Colonic mucosa (tissue), 4 donors: ENCODE data around the gene SERPINE1. TPM values are rescaled to one million over a fixed set of nuclear protein-coding genes. Genes with fewer than 3 reads are reported as not detected.

Experiments
- DNase-seq: peaks from one replicate; pipeline ENCODE4 v3.0.0-alpha.2; 2020
- H3K27ac ChIP-seq: fragments of 200-600 bp; one replicate; pipeline ENCODE4 v1.8.0; 2021
- H3K27me3 ChIP-seq: fragments of 200-600 bp; one replicate; pipeline ENCODE4 v1.8.0; 2021
- H3K36me3 ChIP-seq: fragments of 200-600 bp; one replicate; pipeline ENCODE4 v1.8.0; 2021
- H3K4me1 ChIP-seq: fragments of 200-600 bp; one replicate; pipeline ENCODE4 v1.8.0; 2021; ENCODE audit warnings: mild to moderate bottlenecking
- H3K4me3 ChIP-seq: fragments of 200-600 bp; one replicate; pipeline ENCODE4 v1.8.0; 2021
- H3K9ac ChIP-seq, 2 donors: one replicate each; pipeline ENCODE4 v1.7.0; 2013; ENCODE audit warnings: control low read depth in 2 of 2, low read depth in 2 of 2, low read length in 2 of 2
- H3K9me3 ChIP-seq: fragments of 200-600 bp; one replicate; pipeline ENCODE4 v1.8.0; 2021
- CTCF ChIP-seq: fragments of 200-600 bp; IDR thresholded peaks from one replicate; pipeline ENCODE4 v1.8.0; 2022; ENCODE audit warnings: antibody characterized with exemption, mild to moderate bottlenecking
- intact Hi-C: fragments of 100-400 bp; cut with DNase I; formaldehyde crosslinking; loops from one replicate; pipeline ENCODE4 v1.14.1; 2022
- total RNA-seq, 2 donors: library from RNA; stranded (reverse); fragmentation: NEBNext Ultra II Directional in 1 of 2; extraction: Animal tissue kit (Norgen Biotek cat#: 25700) in 1 of 2; gene quantifications; one replicate each; pipeline ENCODE4 v1.2.1, GENCODE V29; 2021
- donor health status: healthy.
- donor health status: DM: no; HTN: no; CAD: no.
- donor health status: DM: no; HTN: no; CAD: no.

The SERPINE1 gene
- total RNA-seq, 2 donors from 2014 or later, result 1.4 to 6.1 TPM

GRCh38 chr7:101179117-101179516 is 52.2 kb downstream of the SERPINE1 start:
- Histone ChIP-seq H3K9me3 (no peaks in the 10 kb centered on the region), H3K9ac (no peak overlapping the region), H3K27ac (no peak overlapping the region), H3K36me3 (no peaks in the 10 kb centered on the region), H3K4me1 (no peaks in the 10 kb centered on the region), H3K27me3 (peaks cover 42% of the 10 kb centered on the region), H3K4me3 (no peak overlapping the region)
- intact Hi-C loops, result no loop called here
- TF ChIP-seq CTCF, result no peak
- DNase-seq, result no peak

GRCh38 chr7:101179713-101180112 is 52.8 kb downstream of the SERPINE1 start:
- Histone ChIP-seq H3K4me1 (no peaks in the 10 kb centered on the region), H3K4me3 (no peak overlapping the region), H3K9ac (no peak overlapping the region), H3K9me3 (no peaks in the 10 kb centered on the region), H3K27me3 (peaks cover 41% of the 10 kb centered on the region), H3K36me3 (no peaks in the 10 kb centered on the region), H3K27ac (no peak overlapping the region)
- TF ChIP-seq CTCF, result no peak
- intact Hi-C loops, result no loop called here
- DNase-seq, result no peak

GRCh38 chr7:101180130-101180755 is 53.3 kb downstream of the SERPINE1 start, which contains the start of gene NAT16:
NAT16 (minus strand) TSS chr7:101180293; CDS start chr7:101174807, 5,486 bp downstream.
- H3K9ac ChIP-seq, result no peak within 1 kb of the TSS
- H3K4me1 ChIP-seq, result peaks cover 4% of the 10 kb centered on the region
- H3K27me3 ChIP-seq, result peaks cover 41% of the 10 kb centered on the region
- no peak for TF ChIP-seq CTCF
- no peak within 1 kb of the TSS for H3K4me3 ChIP-seq
- intact Hi-C loops, result no loop called here
- DNase-seq, result no peak
- no peaks in the 10 kb centered on the region for H3K9me3 ChIP-seq
- no peaks in the 10 kb centered on the region for H3K36me3 ChIP-seq
- H3K27ac ChIP-seq, result no peak within 1 kb of the TSS

- Histone ChIP-seq H3K4me1 (peaks cover 5% of the 10 kb centered on the region), H3K4me3 (no peak overlapping the region), H3K9ac (no peak overlapping the region), H3K9me3 (no peaks in the 10 kb centered on the region), H3K27ac (no peak overlapping the region), H3K36me3 (no peaks in the 10 kb centered on the region), H3K27me3 (peaks cover 10% of the 10 kb centered on the region)
- intact Hi-C loops, result no loop called here
- TF ChIP-seq CTCF, result no peak
- DNase-seq, result no peak
Observed at GRCh38 chr7:101185258-101185839, 58.4 kb downstream of the SERPINE1 start.

- no peak for DNase-seq
- Histone ChIP-seq H3K9ac (no peak overlapping the region), H3K4me1 (peaks cover 5% of the 10 kb centered on the region), H3K9me3 (no peaks in the 10 kb centered on the region), H3K27ac (no peak overlapping the region), H3K27me3 (peaks cover 2% of the 10 kb centered on the region), H3K36me3 (no peaks in the 10 kb centered on the region), H3K4me3 (no peak overlapping the region)
- intact Hi-C loops, result no loop called here
- TF ChIP-seq CTCF, result no peak
Observed at GRCh38 chr7:101186194-101186593, 59.3 kb downstream of the SERPINE1 start.
